HEK293T (cell line): ENCODE data around the gene CHST3.

Experiments used
- NFRKB ChIP-seq: fragments of 450-650 bp; IDR thresholded peaks from 2 replicates; pipeline ENCODE4 v1.6.1; 2016; ENCODE audit warnings: mild to moderate bottlenecking, moderate library complexity
- ZNF384 ChIP-seq: fragments of 450-650 bp; IDR thresholded peaks from 2 replicates; pipeline ENCODE4 v1.6.1; 2016

DNA sequence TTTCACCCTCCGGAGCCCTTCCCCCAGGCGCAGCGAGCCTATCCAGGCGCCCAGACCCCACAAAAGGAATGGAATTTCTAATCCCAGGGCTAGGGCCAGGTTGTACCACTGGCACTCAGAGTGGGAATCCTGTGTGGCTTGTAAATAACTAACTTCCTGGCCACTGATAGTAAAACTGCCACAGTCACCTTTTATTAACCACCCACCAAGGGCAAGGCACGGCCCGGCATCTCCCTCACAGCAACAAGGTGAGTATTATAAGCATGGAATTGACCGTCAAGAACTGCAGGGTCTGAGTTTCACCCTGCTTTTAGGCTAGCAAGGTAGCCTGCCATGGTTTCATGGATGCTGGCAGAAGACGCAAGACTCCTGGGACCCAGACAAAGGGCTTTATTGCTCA lies 73.1 kb downstream of the CHST3 start:
- TF ChIP-seq NFRKB (no peak), ZNF384 (no peak)
